T-cell (primary cell): Measurements from ENCODE around the gene CDC123. TPM values are rescaled to one million over a fixed set of nuclear protein-coding genes. Genes with fewer than 3 reads are reported as not detected.
"Not testable (repeated sequence)": the region's sequence is repeated elsewhere in the genome, so short reads cannot be mapped to it uniquely, and the experiment has no call there.

Experiments used
- ATAC-seq, 4 experiments: fragments of 200-7000 bp in 3 of 4; fragments of 150-1000 bp in 1 of 4; cut with Tn5 transposase; replicated peaks in 1 of 4; 1 replicate in 3 of 4; 2 replicates in 1 of 4; pipeline ENCODE4 v1.10.0; 2021; ENCODE audit warnings: moderate library complexity in 3 of 4, mild to moderate bottlenecking in 2 of 4, moderate number of reproducible peaks in 1 of 4
- CTCF ChIA-PET, 2 donors: fragments of 300-600 bp; sonication (Branson Sonifier 250); formaldehyde crosslinking; loops; one replicate each; lab custom pipeline; 2022; ENCODE audit warnings: antibody characterized with exemption in 2 of 2; lab: Charles Lee
- POLR2A ChIA-PET, 2 donors: fragments of 300-600 bp; sonication (Branson Sonifier 250); formaldehyde crosslinking; loops; one replicate each; lab custom pipeline; 2022; ENCODE audit warnings: antibody characterized with exemption in 2 of 2; lab: Charles Lee
- DNase-seq, 35 experiments: peaks; one replicate each; pipeline versions ENCODE4 v3.0.0 to v3.0.0-alpha.2; 2013 to 2023
- H3K27ac ChIP-seq: one replicate; pipeline ENCODE4 v1.5.1; 2013; ENCODE audit warnings: low read length
- H3K27me3 ChIP-seq, 2 experiments: replicated peaks in 1 of 2; 1 replicate in 1 of 2; 2 replicates in 1 of 2; pipeline versions ENCODE4 v1.6.1 to v1.7.0; 2013; ENCODE audit warnings: low read length in 1 of 2, mixed read lengths in 1 of 2; ENCODE audit not compliant: control insufficient read depth in 2 of 2, insufficient read depth in 2 of 2; ENCODE audit errors: extremely low read depth in 1 of 2
- H3K36me3 ChIP-seq, 2 donors: 1 replicate in 1 of 2; 2 replicates in 1 of 2; pipeline versions ENCODE4 v1.6.1 to v1.7.0; 2013; ENCODE audit warnings: low read length in 1 of 2; ENCODE audit not compliant: control insufficient read depth in 2 of 2, insufficient read depth in 1 of 2; ENCODE audit errors: extremely low read depth in 1 of 2
- H3K4me1 ChIP-seq, 2 experiments: 1 replicate in 1 of 2; 2 replicates in 1 of 2; pipeline versions ENCODE4 v1.6.1 to v1.7.0; 2013; ENCODE audit warnings: low read length in 2 of 2, mixed read lengths in 1 of 2; ENCODE audit not compliant: insufficient read depth in 2 of 2, control insufficient read depth in 1 of 2; ENCODE audit errors: extremely low read depth in 1 of 2
- H3K4me3 ChIP-seq, 2 donors: 1 replicate in 1 of 2; 2 replicates in 1 of 2; pipeline versions ENCODE4 v1.5.1 to v1.7.0; 2013; ENCODE audit warnings: mild to moderate bottlenecking in 2 of 2, low read length in 1 of 2, moderate library complexity in 1 of 2; ENCODE audit not compliant: control insufficient read depth in 1 of 2; ENCODE audit errors: extremely low read depth in 1 of 2
- H3K9me3 ChIP-seq: 2 replicates; pipeline ENCODE4 v1.7.0; 2013
- H3K27ac Mint-ChIP-seq, 2 donors: one replicate each; pipeline ENCODE4 v1.8.0; 2020 to 2021; ENCODE audit warnings: mild to moderate bottlenecking in 2 of 2, mixed read lengths in 2 of 2
- H3K27me3 Mint-ChIP-seq, 2 donors: one replicate each; pipeline ENCODE4 v1.8.0; 2021 to 2022; ENCODE audit warnings: mixed read lengths in 2 of 2
- H3K36me3 Mint-ChIP-seq: one replicate; pipeline ENCODE4 v1.8.0; 2021; ENCODE audit warnings: mixed read lengths
- H3K4me1 Mint-ChIP-seq, 3 donors: one replicate each; pipeline ENCODE4 v1.8.0; 2020 to 2022; ENCODE audit warnings: mixed read lengths in 3 of 3, mild to moderate bottlenecking in 1 of 3
- H3K4me3 Mint-ChIP-seq, 3 donors: one replicate each; pipeline ENCODE4 v1.8.0; 2020 to 2022; ENCODE audit warnings: mild to moderate bottlenecking in 3 of 3, mixed read lengths in 3 of 3, moderate library complexity in 3 of 3
- H3K9me3 Mint-ChIP-seq, 3 donors: one replicate each; pipeline ENCODE4 v1.8.0; 2020 to 2022; ENCODE audit warnings: mixed read lengths in 3 of 3
- WGBS: methylation state at CpG from one replicate; pipeline ENCODE4 v1.1.5; 2013; ENCODE audit warnings: missing lambda C conversion rate; ENCODE audit not compliant: insufficient coverage; 5-methylcytosine and 5-hydroxymethylcytosine counted together
- total RNA-seq, 35 experiments: library from RNA in 6 of 35; stranded (reverse) in 6 of 35; fragments of 120-200 nt in 1 of 35; gene quantifications; one replicate each; pipeline versions ENCODE4 v1.2.1 to v1.2.4 and lab custom pipeline; 2013 to 2026

The CDC123 gene
- total RNA-seq, 5 donors from 2014 or later (not counting 1 experiment from before 2014, with no cell fraction given) = 35.5 to 48.6 (median 43.7) TPM

DNA sequence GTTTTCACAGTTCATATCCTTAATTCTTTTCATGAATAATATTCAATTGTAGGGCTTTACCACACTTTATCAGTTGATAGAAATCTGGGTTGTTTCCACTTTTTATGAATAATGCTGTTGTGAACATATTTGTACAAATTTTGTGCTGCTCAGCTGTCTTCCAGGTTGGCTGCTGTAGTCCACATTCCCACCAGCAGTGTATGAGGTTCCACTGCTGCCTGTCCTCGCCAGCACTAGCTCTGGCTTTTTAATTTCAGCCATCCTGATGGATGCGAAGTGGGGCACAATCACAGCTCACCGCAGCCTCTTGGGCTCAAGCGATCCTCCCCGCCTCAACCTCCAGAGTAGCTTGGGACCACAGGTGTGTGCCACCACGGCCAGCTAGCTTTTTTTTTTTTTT, 33.1 kb upstream of the CDC123 start:
- CTCF ChIA-PET = interaction anchor here in 1 of 2 donors (0.6 kb wide), 1 partner anchor 35 kb away, joined by 6 read pairs; no protein-coding TSS in a partner anchor
- Mint-ChIP-seq H3K9me3 (no peaks in the 10 kb centered on the region), H3K27me3 (no peaks in the 10 kb centered on the region), H3K4me1 (no peaks in the 10 kb centered on the region), H3K4me3 (no peak overlapping the region), H3K27ac (no peak overlapping the region), H3K36me3 (peaks cover 45% of the 10 kb centered on the region)
- DNase-seq (no peak), ATAC-seq (no peak)
- peaks cover 0 to 69% of the 10 kb centered on the region in 2 donors for H3K36me3 ChIP-seq
- H3K4me3 ChIP-seq = no peak overlapping the region
- POLR2A ChIA-PET = interaction anchor here in 1 of 2 donors (0.6 kb wide), 1 partner anchor 65 kb away, joined by 5 read pairs; no protein-coding TSS in a partner anchor
- no peaks in the 10 kb centered on the region for H3K27me3 ChIP-seq
- H3K27ac ChIP-seq = no peak overlapping the region
- 83% methylated on average over 1 of the region's 6 CpGs for WGBS
- H3K9me3 ChIP-seq = no peaks in the 10 kb centered on the region
- no peaks in the 10 kb centered on the region for H3K4me1 ChIP-seq

DNA sequence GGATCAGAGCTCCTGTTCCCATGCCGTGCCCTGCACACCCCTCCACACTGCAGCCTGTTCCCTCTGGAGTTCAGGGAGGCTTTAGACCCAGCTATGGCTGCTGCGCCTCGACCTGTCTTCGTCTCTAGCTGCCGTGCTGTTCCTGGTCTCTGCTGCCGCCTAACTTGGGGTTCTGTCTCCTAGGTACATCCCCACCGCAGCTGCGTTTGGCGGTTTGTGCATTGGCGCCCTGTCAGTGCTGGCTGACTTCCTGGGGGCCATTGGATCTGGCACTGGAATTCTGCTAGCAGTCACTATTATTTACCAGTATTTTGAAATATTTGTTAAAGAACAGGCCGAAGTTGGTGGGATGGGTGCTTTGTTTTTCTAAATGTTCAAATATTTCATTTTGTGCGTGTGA, 31.9 kb upstream of the CDC123 start:
- H3K27ac Mint-ChIP-seq = no peak overlapping the region

DNA sequence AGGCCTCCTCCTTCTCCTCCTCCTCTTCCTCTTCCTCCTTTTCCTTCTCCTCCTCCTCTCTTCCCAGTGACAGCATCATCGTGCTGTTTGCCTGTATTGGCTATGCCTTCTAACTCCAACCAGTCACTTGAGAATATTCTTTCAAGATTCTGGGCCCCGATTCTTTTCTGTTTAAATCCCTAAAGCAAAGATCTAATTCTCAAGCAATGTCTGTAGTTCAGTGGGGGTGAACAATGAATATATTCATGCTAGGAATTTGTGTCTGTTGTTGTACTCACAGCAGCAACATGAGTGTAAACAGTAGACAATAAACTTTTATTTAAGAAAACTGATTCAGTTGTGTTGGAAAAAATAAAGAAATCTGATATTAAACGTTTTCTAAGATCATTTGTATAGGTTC, 31.0 kb upstream of the CDC123 start:
- Mint-ChIP-seq H3K4me3 (no peak overlapping the region), H3K4me1 (no peaks in the 10 kb centered on the region), H3K27ac (peak overlapping the region in 1 of 2 donors; percentile 79), H3K27me3 (no peaks in the 10 kb centered on the region), H3K9me3 (no peaks in the 10 kb centered on the region), H3K36me3 (peaks cover 54% of the 10 kb centered on the region)
- ChIA-PET CTCF (no interaction called here), POLR2A (no interaction called here)
- WGBS = no CpG with 5 or more reads among the region's 3 CpGs
- Histone ChIP-seq H3K36me3 (peaks cover 3 to 72% of the 10 kb centered on the region in 2 donors), H3K4me1 (no peaks in the 10 kb centered on the region), H3K27ac (no peak overlapping the region), H3K9me3 (no peaks in the 10 kb centered on the region), H3K27me3 (no peaks in the 10 kb centered on the region), H3K4me3 (no peak overlapping the region)
- no peak for DNase-seq
- ATAC-seq = no peak

More for the DNA sequence above, 31.9 kb upstream of the CDC123 start:
- Histone ChIP-seq H3K4me3 (no peak overlapping the region), H3K27ac (no peak overlapping the region), H3K9me3 (no peaks in the 10 kb centered on the region), H3K4me1 (no peaks in the 10 kb centered on the region), H3K27me3 (no peaks in the 10 kb centered on the region), H3K36me3 (peaks cover 0 to 67% of the 10 kb centered on the region in 2 donors)
- Mint-ChIP-seq H3K9me3 (no peaks in the 10 kb centered on the region), H3K27me3 (no peaks in the 10 kb centered on the region), H3K4me3 (no peak overlapping the region), H3K4me1 (no peaks in the 10 kb centered on the region), H3K36me3 (peaks cover 49% of the 10 kb centered on the region)
- WGBS = 98% methylated on average over 8 of the region's 12 CpGs
- CTCF ChIA-PET = no interaction called here
- no peak for ATAC-seq
- DNase-seq = no peak
- POLR2A ChIA-PET = no interaction called here

DNA sequence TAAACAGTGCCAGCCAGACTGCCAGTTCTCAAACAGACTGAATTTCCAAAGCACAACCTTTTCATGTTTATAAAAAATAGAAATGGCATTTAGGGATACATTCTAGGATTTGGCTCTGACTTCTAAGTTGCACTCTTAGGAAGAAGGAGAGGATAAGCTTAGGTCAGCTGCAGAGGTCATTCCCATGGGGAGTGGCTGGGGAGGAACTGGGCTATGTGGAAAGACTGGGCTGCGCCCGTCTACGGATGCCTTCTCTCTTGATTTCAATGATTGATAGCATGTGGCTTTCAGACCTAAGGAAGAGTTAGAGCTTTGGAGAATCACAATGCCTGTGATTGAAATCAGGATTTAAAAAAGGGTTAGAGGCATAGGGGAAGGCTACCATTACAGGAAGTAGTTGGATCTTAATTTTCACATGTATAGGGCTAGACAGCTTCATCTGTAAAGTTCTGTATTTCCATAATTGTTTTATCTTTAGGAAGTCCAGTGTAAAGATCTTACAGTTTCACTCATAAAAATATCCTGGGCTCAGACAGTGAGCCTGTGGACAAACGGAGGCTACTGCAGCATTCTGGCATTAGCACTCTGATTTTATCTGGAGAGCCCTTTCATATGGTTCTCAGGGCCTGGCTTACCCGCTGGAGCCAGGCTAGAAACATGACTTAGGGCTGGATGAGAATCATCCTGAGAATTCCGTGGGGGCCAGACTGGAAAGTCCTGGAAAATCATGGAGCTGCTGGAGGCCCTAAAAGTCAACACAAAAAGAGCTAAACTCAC, 29.8 kb upstream of the CDC123 start:
- WGBS = 97% methylated on average over 6 of the region's 6 CpGs
- Histone ChIP-seq H3K9me3 (no peaks in the 10 kb centered on the region), H3K36me3 (peaks cover 3 to 75% of the 10 kb centered on the region in 2 donors), H3K4me3 (no peak overlapping the region), H3K27ac (no peak overlapping the region), H3K4me1 (no peaks in the 10 kb centered on the region), H3K27me3 (no peaks in the 10 kb centered on the region)
- Mint-ChIP-seq H3K36me3 (peaks cover 62% of the 10 kb centered on the region), H3K27me3 (no peaks in the 10 kb centered on the region), H3K4me1 (no peaks in the 10 kb centered on the region), H3K27ac (no peak overlapping the region), H3K9me3 (no peaks in the 10 kb centered on the region), H3K4me3 (no peak overlapping the region)
- ChIA-PET CTCF (no interaction called here), POLR2A (interaction anchor here (0.6 to 0.7 kb wide), 2 partner anchors 14 to 238 kb away, joined by 3 to 4 read pairs; no protein-coding TSS in a partner anchor)
- ATAC-seq = no peak
- no peak for DNase-seq

DNA sequence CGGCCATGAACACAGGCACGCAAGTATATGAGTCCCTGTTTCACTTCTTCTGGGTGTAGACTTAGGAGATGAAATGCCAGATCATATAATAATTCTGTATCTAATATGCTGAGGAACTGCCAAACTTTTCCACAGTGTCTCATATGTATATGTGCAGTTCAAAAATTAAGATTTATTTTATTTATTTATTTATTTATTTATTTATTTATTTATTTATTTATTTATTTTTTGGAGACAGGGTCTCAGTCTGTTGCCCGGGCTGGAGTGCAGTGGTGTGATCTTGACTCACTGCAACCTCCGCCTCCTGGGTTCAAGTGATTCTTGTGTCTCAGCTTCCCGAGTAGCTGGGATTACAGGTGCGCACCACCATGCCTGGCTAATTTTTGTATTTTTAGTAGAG, 24.5 kb upstream of the CDC123 start:
- ATAC-seq, H3K4me3 ChIP-seq, POLR2A ChIA-PET, H3K4me3 Mint-ChIP-seq, DNase-seq, H3K4me1 ChIP-seq, CTCF ChIA-PET, H3K9me3 Mint-ChIP-seq, H3K27me3 ChIP-seq, H3K9me3 ChIP-seq, H3K27ac ChIP-seq, H3K27me3 Mint-ChIP-seq, H3K4me1 Mint-ChIP-seq: not testable (repeated sequence)
- 100% methylated on average over 1 of the region's 6 CpGs for WGBS
- Mint-ChIP-seq H3K36me3 (peaks cover 51% of the 10 kb centered on the region), H3K27ac (peak overlapping the region in 1 of 2 donors; percentile 25)
- peaks cover 12 to 72% of the 10 kb centered on the region in 2 donors for H3K36me3 ChIP-seq

DNA sequence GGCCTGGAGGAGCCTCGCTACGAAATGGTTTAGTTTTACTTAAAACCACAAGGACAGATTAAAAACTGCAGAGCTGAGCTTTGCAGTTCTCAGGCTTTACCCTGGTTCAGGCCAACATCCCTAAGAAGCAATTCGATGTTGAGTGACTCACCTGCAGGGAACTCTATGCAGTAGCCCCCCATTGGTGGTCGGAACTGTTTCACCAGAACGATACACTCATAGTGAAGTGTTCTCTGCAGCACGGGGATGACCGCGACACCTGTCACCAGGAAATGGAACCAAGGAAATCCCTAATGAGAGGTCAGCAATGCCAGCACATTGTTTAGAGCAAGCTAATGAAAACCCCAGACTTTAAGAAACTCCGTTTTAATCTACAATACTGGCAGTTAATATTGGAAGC, 18.3 kb upstream of the CDC123 start:
- peaks cover 0 to 18% of the 10 kb centered on the region in 2 experiments for H3K4me1 ChIP-seq
- POLR2A ChIA-PET = no interaction called here
- no peaks in the 10 kb centered on the region for H3K9me3 ChIP-seq
- no peaks in the 10 kb centered on the region for H3K27me3 ChIP-seq
- H3K36me3 ChIP-seq = peaks cover 9 to 56% of the 10 kb centered on the region in 2 donors
- H3K27me3 Mint-ChIP-seq = no peaks in the 10 kb centered on the region
- no peaks in the 10 kb centered on the region for H3K9me3 Mint-ChIP-seq
- no peak for ATAC-seq
- no peak overlapping the region for H3K27ac Mint-ChIP-seq
- peaks cover 36% of the 10 kb centered on the region for H3K36me3 Mint-ChIP-seq
- H3K4me3 ChIP-seq = no peak overlapping the region
- no peak overlapping the region for H3K4me3 Mint-ChIP-seq
- H3K27ac ChIP-seq = no peak overlapping the region
- CTCF ChIA-PET = interaction anchor here in 1 of 2 donors (0.5 kb wide), 1 partner anchor 37 kb away, joined by 3 read pairs; no protein-coding TSS in a partner anchor
- peaks cover 7 to 29% (median 23%) of the 10 kb centered on the region in 3 donors for H3K4me1 Mint-ChIP-seq
- DNase-seq = no peak
- 96% methylated on average over 3 of the region's 9 CpGs for WGBS
